Retinal pigment epithelial cell (primary cell): ENCODE measurements around the gene TNFRSF14.
A peak's percentile ranks its signal among the peaks of the same experiment; 100 is the strongest.

ENCODE experiments used
- DNase-seq: peaks from one replicate; pipeline ENCODE4 v3.0.0-alpha.2; 2010; ENCODE audit warnings: low read depth
- H3K4me3 ChIP-seq: 2 replicates; pipeline ENCODE4 v1.5.1; 2011; ENCODE audit warnings: mild to moderate bottlenecking, low read length, control low read depth, moderate library complexity
- CTCF ChIP-seq: conservative IDR thresholded peaks from 2 replicates; pipeline ENCODE4 v1.5.1; 2011; ENCODE audit warnings: low read depth, low read length, control low read depth, inconsistent platforms

Gene TNFRSF14

DNA sequence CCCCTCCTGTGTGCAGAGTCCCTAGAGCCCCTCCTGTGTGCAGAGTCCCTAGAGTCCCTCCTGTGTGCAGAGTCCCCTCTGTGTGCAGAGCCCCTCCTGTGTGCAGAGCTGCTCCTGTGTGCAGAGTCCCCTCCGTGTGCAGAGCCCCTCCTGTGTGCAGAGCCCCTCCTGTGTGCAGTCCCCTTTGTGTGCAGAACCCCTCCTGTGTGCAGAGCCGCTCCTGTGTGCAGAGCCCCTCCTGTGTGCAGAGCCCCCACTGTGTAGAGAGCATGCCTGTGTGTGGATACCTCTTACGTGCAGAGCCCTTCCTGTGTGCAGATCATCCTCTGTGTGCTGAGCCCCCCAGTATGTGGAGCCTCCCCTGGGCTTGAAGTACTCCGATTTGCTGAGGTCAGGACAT is 17.8 kb upstream of the TNFRSF14 start:
- no peak for TF ChIP-seq CTCF
- no peak for DNase-seq
- no peak overlapping the region for H3K4me3 ChIP-seq

DNA sequence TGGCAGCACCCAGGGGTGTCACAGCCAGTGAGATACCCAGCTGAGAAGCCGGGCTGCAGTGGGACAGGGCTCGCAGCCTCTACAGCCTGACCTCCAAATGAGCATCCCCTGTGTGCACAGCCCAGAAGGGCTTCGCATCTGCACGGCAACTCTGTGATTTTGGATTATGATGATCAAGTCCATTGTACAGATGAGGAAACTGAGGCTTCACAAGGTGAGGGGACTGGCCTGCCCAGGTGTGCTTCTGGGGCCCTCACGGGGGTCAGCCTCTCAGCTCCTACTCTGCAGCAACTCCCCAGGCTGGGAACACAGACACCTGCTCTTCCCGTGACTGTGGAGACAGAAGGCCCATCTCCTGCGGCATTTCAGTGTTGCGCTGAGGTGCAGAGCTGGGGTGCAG is 17.3 kb upstream of the TNFRSF14 start:
- TF ChIP-seq CTCF = no peak
- no peak for DNase-seq
- no peak overlapping the region for H3K4me3 ChIP-seq

- TF ChIP-seq CTCF = peak; percentile 47
- no peak overlapping the region for H3K4me3 ChIP-seq
- DNase-seq = no peak
These were observed 16.8 kb upstream of the TNFRSF14 start for GRCh38 chr1:2539312-2539907.

- no peak overlapping the region for H3K4me3 ChIP-seq
- no peak for TF ChIP-seq CTCF
- DNase-seq = no peak
These were observed 15.2 kb upstream of the TNFRSF14 start for GRCh38 chr1:2540816-2541492.

- DNase-seq = no peak
- H3K4me3 ChIP-seq = no peak overlapping the region
- no peak for TF ChIP-seq CTCF
These were observed 14.4 kb upstream of the TNFRSF14 start for GRCh38 chr1:2541619-2542245.

GRCh38 chr1:2542246-2542915 is 13.8 kb upstream of the TNFRSF14 start:
- H3K4me3 ChIP-seq = no peak overlapping the region
- DNase-seq = no peak
- TF ChIP-seq CTCF = no peak
